Measurements from ENCODE around the gene ZNF185.

DNA sequence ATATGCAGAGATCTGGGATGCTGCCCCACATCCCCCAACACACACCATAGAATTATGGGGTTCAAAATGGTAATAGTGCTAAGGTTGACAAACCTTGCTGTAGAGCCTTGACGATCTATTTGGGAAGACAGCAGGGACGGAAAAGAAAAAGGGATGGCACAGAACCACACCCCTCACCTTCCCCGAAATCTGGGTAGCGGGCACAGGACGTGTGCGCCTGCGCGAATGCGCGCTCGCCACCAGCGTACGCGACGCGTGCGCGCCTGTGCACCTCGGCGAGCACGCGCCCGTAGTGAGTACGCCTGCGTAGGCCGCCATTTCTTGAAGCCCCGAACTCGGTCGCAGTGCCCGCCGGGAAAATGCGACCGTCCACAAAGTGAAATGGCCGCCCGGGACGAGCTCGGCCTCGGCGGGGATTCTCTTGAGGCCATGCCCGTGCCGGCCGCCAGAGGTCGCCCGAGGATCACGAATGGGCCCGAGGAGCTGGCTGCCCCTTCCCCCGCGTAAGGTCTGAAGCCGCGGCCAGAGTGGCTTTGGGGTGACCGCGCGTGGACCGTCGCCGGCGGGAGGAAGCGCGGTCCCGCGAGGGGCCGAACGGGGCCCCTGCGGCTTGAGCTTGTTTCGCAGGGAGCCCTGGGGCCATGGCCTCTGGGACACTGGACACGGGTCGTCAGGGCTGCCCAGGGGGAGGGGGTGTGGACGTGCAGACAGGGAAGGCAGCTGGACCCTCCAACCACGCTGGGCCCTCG, 43.6 kb downstream of the ZNF185 start:
- TF ChIP-seq YY1 (IDR thresholded peaks at IDR 0.05; ENCODE audit: insufficient read depth, insufficient read length) (peak; percentile 86), ZNF274 (IDR thresholded peaks at IDR 0.05; ENCODE audit: low read depth, low read length) (no peak), SUZ12 (IDR thresholded peaks at IDR 0.05; ENCODE audit: extremely low read depth, insufficient read depth, insufficient read length) (no peak)
